ENCODE results near the gene SULT1A1.
"Not testable (repeated sequence)": the region's sequence is repeated elsewhere in the genome, so short reads cannot be mapped to it uniquely, and the experiment has no call there.

SULT1A1 gene

GRCh38 chr16:28572696-28573510 is 36.9 kb downstream of the SULT1A1 start:
- in situ Hi-C loops (cut with HindIII; ENCODE audit: low pct_ligation_motif_present, low pct_unique_long_range_greater_than_20kb, low sequenced_read_pairs) = no loop called here
- DNase-seq = no peak

GRCh38 chr16:28569968-28570752 is 39.7 kb downstream of the SULT1A1 start:
- in situ Hi-C loops (cut with HindIII; ENCODE audit: low pct_ligation_motif_present, low pct_unique_long_range_greater_than_20kb, low sequenced_read_pairs) = no loop called here
- DNase-seq = no peak

- DNase-seq = no peak
- in situ Hi-C loops (cut with HindIII; ENCODE audit: low pct_ligation_motif_present, low pct_unique_long_range_greater_than_20kb, low sequenced_read_pairs) = no loop called here
Measured at GRCh38 chr16:28569021-28569420, 40.8 kb downstream of the SULT1A1 start.

- in situ Hi-C loops (cut with HindIII; ENCODE audit: low pct_ligation_motif_present, low pct_unique_long_range_greater_than_20kb, low sequenced_read_pairs) = no loop called here
- DNase-seq = no peak
Measured at GRCh38 chr16:28567292-28567691, 42.6 kb downstream of the SULT1A1 start.

- DNase-seq; in situ Hi-C loops (cut with HindIII; ENCODE audit: low pct_ligation_motif_present, low pct_unique_long_range_greater_than_20kb, low sequenced_read_pairs): not testable (repeated sequence)
Measured at GRCh38 chr16:28566233-28566925, 43.5 kb downstream of the SULT1A1 start.

GRCh38 chr16:28563218-28563617 is 46.6 kb downstream of the SULT1A1 start:
- no peak for DNase-seq
- in situ Hi-C loops (cut with HindIII; ENCODE audit: low pct_ligation_motif_present, low pct_unique_long_range_greater_than_20kb, low sequenced_read_pairs) = no loop called here

GRCh38 chr16:28562199-28562598 is 47.6 kb downstream of the SULT1A1 start:
- DNase-seq = no peak
- in situ Hi-C loops (cut with HindIII; ENCODE audit: low pct_ligation_motif_present, low pct_unique_long_range_greater_than_20kb, low sequenced_read_pairs) = no loop called here

- in situ Hi-C loops (cut with HindIII; ENCODE audit: low pct_ligation_motif_present, low pct_unique_long_range_greater_than_20kb, low sequenced_read_pairs) = no loop called here
- no peak for DNase-seq
Measured at GRCh38 chr16:28561557-28562187, 48.2 kb downstream of the SULT1A1 start.

GRCh38 chr16:28558456-28558855 is 51.4 kb downstream of the SULT1A1 start:
- in situ Hi-C loops (cut with HindIII; ENCODE audit: low pct_ligation_motif_present, low pct_unique_long_range_greater_than_20kb, low sequenced_read_pairs) = no loop called here
- DNase-seq = no peak

GRCh38 chr16:28556914-28557320 is 52.9 kb downstream of the SULT1A1 start:
- DNase-seq = no peak
- in situ Hi-C loops (cut with HindIII; ENCODE audit: low pct_ligation_motif_present, low pct_unique_long_range_greater_than_20kb, low sequenced_read_pairs) = no loop called here

GRCh38 chr16:28555561-28555960 is 54.3 kb downstream of the SULT1A1 start:
- in situ Hi-C loops (cut with HindIII; ENCODE audit: low pct_ligation_motif_present, low pct_unique_long_range_greater_than_20kb, low sequenced_read_pairs) = no loop called here
- DNase-seq = no peak
